CD14-positive monocyte (primary cell): ENCODE measurements around the gene EGLN1. TPM values are rescaled to one million over a fixed set of nuclear protein-coding genes. Genes with fewer than 3 reads are reported as not detected.

ENCODE experiments used
- DNase-seq, 3 donors: peaks; one replicate each; pipeline ENCODE4 v3.0.0-alpha.2; 2011 to 2022
- H2AFZ ChIP-seq: 2 replicates; pipeline ENCODE4 v1.6.0; 2012; ENCODE audit warnings: mild to moderate bottlenecking, low read depth, low read length, inconsistent platforms; ENCODE audit not compliant: insufficient read depth, poor library complexity, severe bottlenecking
- H3K27ac ChIP-seq, 2 donors: 1 replicate in 1 of 2; 2 replicates in 1 of 2; pipeline ENCODE4 v1.5.1; 2012 to 2013; ENCODE audit warnings: low read length in 2 of 2, control low read depth in 1 of 2, inconsistent platforms in 1 of 2, low read depth in 1 of 2, mild to moderate bottlenecking in 1 of 2
- H3K27me3 ChIP-seq, 2 donors: one replicate each; pipeline versions ENCODE4 v1.6.0 to v1.6.1; 2011 to 2013; ENCODE audit warnings: low read length in 2 of 2; ENCODE audit not compliant: control insufficient read depth in 2 of 2, insufficient read depth in 2 of 2
- H3K36me3 ChIP-seq, 2 donors: replicated peaks in 1 of 2; 1 replicate in 1 of 2; 2 replicates in 1 of 2; pipeline versions ENCODE4 v1.5.1 to v1.6.1; 2012 to 2013; ENCODE audit warnings: low read length in 2 of 2, control low read depth in 1 of 2, inconsistent platforms in 1 of 2, mild to moderate bottlenecking in 1 of 2; ENCODE audit not compliant: insufficient read depth in 2 of 2, control insufficient read depth in 1 of 2
- H3K4me1 ChIP-seq, 2 donors: 1 replicate in 1 of 2; 2 replicates in 1 of 2; pipeline versions ENCODE4 v1.5.1 to v1.6.1; 2012 to 2013; ENCODE audit warnings: low read length in 2 of 2, control low read depth in 1 of 2, inconsistent platforms in 1 of 2, mild to moderate bottlenecking in 1 of 2, moderate library complexity in 1 of 2; ENCODE audit not compliant: insufficient read depth in 2 of 2, control insufficient read depth in 1 of 2
- H3K4me2 ChIP-seq: replicated peaks from 2 replicates; pipeline ENCODE3; 2012; ENCODE audit warnings: low read length, moderate library complexity, mild to moderate bottlenecking; ENCODE audit not compliant: poor library complexity, severe bottlenecking; ENCODE audit errors: extremely low read depth
- H3K4me3 ChIP-seq, 3 experiments: fragments of 200-600 bp in 1 of 3; sonication (generic) in 1 of 3; replicated peaks in 1 of 3; 1 replicate in 2 of 3; 2 replicates in 1 of 3; pipeline ENCODE4 v1.5.1; 2011 to 2013; ENCODE audit warnings: low read length in 3 of 3, mild to moderate bottlenecking in 3 of 3, control low read depth in 2 of 3, low read depth in 2 of 3, inconsistent platforms in 1 of 3, moderate library complexity in 1 of 3
- H3K79me2 ChIP-seq: 2 replicates; pipeline ENCODE4 v1.6.0; 2012; ENCODE audit warnings: mild to moderate bottlenecking, control low read depth, inconsistent platforms, low read length, moderate library complexity; ENCODE audit not compliant: insufficient read depth
- H3K9ac ChIP-seq: 2 replicates; pipeline ENCODE4 v1.6.0; 2017; ENCODE audit warnings: low read length, mild to moderate bottlenecking; ENCODE audit not compliant: insufficient read depth, poor library complexity, severe bottlenecking
- H3K9me3 ChIP-seq, 2 donors: replicated peaks in 1 of 2; 1 replicate in 1 of 2; 2 replicates in 1 of 2; pipeline versions ENCODE4 v1.5.1 to v1.6.1; 2012 to 2013; ENCODE audit warnings: low read length in 2 of 2, control low read depth in 1 of 2; ENCODE audit not compliant: control insufficient read depth in 1 of 2, insufficient read depth in 1 of 2
- H4K20me1 ChIP-seq: 2 replicates; pipeline ENCODE4 v1.6.0; 2012; ENCODE audit warnings: mild to moderate bottlenecking, low read length, control low read depth, moderate library complexity; ENCODE audit not compliant: insufficient read depth
- H3K27ac Mint-ChIP-seq, 7 donors: one replicate each; pipeline ENCODE4 v1.8.0; 2020; ENCODE audit warnings: mild to moderate bottlenecking in 7 of 7, mixed read lengths in 7 of 7, moderate library complexity in 6 of 7, inconsistent platforms in 2 of 7
- H3K27me3 Mint-ChIP-seq, 3 donors: one replicate each; pipeline ENCODE4 v1.8.0; 2021 to 2022; ENCODE audit warnings: low read depth in 3 of 3, mild to moderate bottlenecking in 3 of 3, mixed read lengths in 3 of 3, moderate library complexity in 3 of 3, inconsistent platforms in 1 of 3
- H3K36me3 Mint-ChIP-seq, 2 donors: one replicate each; pipeline ENCODE4 v1.8.0; 2020; ENCODE audit warnings: mixed read lengths in 2 of 2, inconsistent platforms in 1 of 2, mild to moderate bottlenecking in 1 of 2
- H3K4me1 Mint-ChIP-seq: one replicate; pipeline ENCODE4 v1.8.0; 2020; ENCODE audit warnings: mild to moderate bottlenecking, mixed read lengths
- H3K4me3 Mint-ChIP-seq, 2 donors: one replicate each; pipeline ENCODE4 v1.8.0; 2020; ENCODE audit warnings: mild to moderate bottlenecking in 2 of 2, mixed read lengths in 2 of 2, moderate library complexity in 1 of 2
- H3K9me3 Mint-ChIP-seq, 7 donors: one replicate each; pipeline ENCODE4 v1.8.0; 2020 to 2022; ENCODE audit warnings: mixed read lengths in 7 of 7, mild to moderate bottlenecking in 6 of 7, moderate library complexity in 6 of 7, inconsistent platforms in 2 of 7
- CTCF ChIP-seq: fragments of 200-600 bp; IDR thresholded peaks from one replicate; pipeline ENCODE4 v1.8.0; 2022; ENCODE audit warnings: antibody characterized with exemption, mild to moderate bottlenecking
- WGBS: methylation state at CpG from one replicate; pipeline ENCODE4 v1.1.5; 2013; ENCODE audit warnings: missing lambda C conversion rate; ENCODE audit not compliant: insufficient coverage; 5-methylcytosine and 5-hydroxymethylcytosine counted together
- intact Hi-C, 2 donors: fragments of 100-400 bp; cut with micrococcal nuclease; formaldehyde crosslinking; loops; one replicate each; pipeline versions ENCODE4 v1.15.0 to v1.15.1; 2023
- polyA plus RNA-seq, 3 donors: library from polyadenylated mRNA; depleted of rRNA in 1 of 3; unstranded in 2 of 3; stranded (reverse) in 1 of 3; fragments of 300-500 nt in 2 of 3; fragments of >200 nt in 1 of 3; fragmentation: Illumina TruSeq in 2 of 3; gene quantifications; 1 replicate in 2 of 3; 2 replicates in 1 of 3; pipeline ENCODE4 v1.2.3, GENCODE V29; 2012 to 2021

EGLN1 gene
- polyA plus RNA-seq, 3 donors: 12.9 to 27.7 (median 23.1) TPM

- H3K4me3 Mint-ChIP-seq: no peak overlapping the region
- H2AFZ ChIP-seq: no peak overlapping the region
- no peak for DNase-seq
- no peaks in the 10 kb centered on the region for H3K27me3 Mint-ChIP-seq
- H3K9me3 Mint-ChIP-seq: no peaks in the 10 kb centered on the region
- no peaks in the 10 kb centered on the region for H3K9me3 ChIP-seq
- H3K4me1 ChIP-seq: peaks cover 8 to 10% of the 10 kb centered on the region in 2 donors
- H3K27ac Mint-ChIP-seq: no peak overlapping the region
- H3K36me3 Mint-ChIP-seq: peaks cover 28 to 30% of the 10 kb centered on the region in 2 donors
- H3K4me2 ChIP-seq: no peak overlapping the region
- no peak overlapping the region for H3K9ac ChIP-seq
- TF ChIP-seq CTCF: no peak
- H3K79me2 ChIP-seq: peaks cover 40% of the 10 kb centered on the region
- no peak overlapping the region for H3K4me3 ChIP-seq
- H3K36me3 ChIP-seq: peaks cover 22 to 48% of the 10 kb centered on the region in 2 donors
- H3K27me3 ChIP-seq: no peaks in the 10 kb centered on the region
- intact Hi-C loops: no loop called here
- peaks cover 85% of the 10 kb centered on the region for H4K20me1 ChIP-seq
- H3K4me1 Mint-ChIP-seq: peaks cover 18% of the 10 kb centered on the region
- no peak overlapping the region for H3K27ac ChIP-seq
These were observed 49.6 kb downstream of the EGLN1 start for GRCh38 chr1:231372501-231372900.

- no peak for DNase-seq
- no peaks in the 10 kb centered on the region for H3K9me3 Mint-ChIP-seq
- peak overlapping the region in 1 of 7 donors; percentile 29 for H3K27ac Mint-ChIP-seq
- peaks cover 55% of the 10 kb centered on the region for H4K20me1 ChIP-seq
- peaks cover 50 to 60% of the 10 kb centered on the region in 2 donors for H3K36me3 Mint-ChIP-seq
- H3K4me3 Mint-ChIP-seq: no peak overlapping the region
- no peak overlapping the region for H3K27ac ChIP-seq
- peaks cover 44 to 80% of the 10 kb centered on the region in 2 donors for H3K36me3 ChIP-seq
- H3K9ac ChIP-seq: no peak overlapping the region
- 100% methylated on average over 1 of the region's 3 CpGs for WGBS
- H2AFZ ChIP-seq: no peak overlapping the region
- no peaks in the 10 kb centered on the region for H3K9me3 ChIP-seq
- H3K4me1 Mint-ChIP-seq: no peaks in the 10 kb centered on the region
- TF ChIP-seq CTCF: no peak
- no peak overlapping the region for H3K4me2 ChIP-seq
- H3K79me2 ChIP-seq: peaks cover 9% of the 10 kb centered on the region
- intact Hi-C loops: no loop called here
- no peak overlapping the region for H3K4me3 ChIP-seq
- no peaks in the 10 kb centered on the region for H3K27me3 ChIP-seq
- no peaks in the 10 kb centered on the region for H3K27me3 Mint-ChIP-seq
- no peaks in the 10 kb centered on the region for H3K4me1 ChIP-seq
These were observed 52.8 kb downstream of the EGLN1 start for GRCh38 chr1:231369282-231369681.
